Stimulated activated CD4-positive, alpha-beta T cell treated with anti-CD3 and anti-CD28 coated beads, Interleukin-2, amount 100 ng/mL, for 24 hours (primary cell): ENCODE data around the gene GPN2.
"Not testable (repeated sequence)": the region's sequence is repeated elsewhere in the genome, so short reads cannot be mapped to it uniquely, and the experiment has no call there.

Experiments used
- DNase-seq, 2 donors: peaks; one replicate each; pipeline ENCODE4 v3.0.0-alpha.2; 2020

GPN2 gene

DNA sequence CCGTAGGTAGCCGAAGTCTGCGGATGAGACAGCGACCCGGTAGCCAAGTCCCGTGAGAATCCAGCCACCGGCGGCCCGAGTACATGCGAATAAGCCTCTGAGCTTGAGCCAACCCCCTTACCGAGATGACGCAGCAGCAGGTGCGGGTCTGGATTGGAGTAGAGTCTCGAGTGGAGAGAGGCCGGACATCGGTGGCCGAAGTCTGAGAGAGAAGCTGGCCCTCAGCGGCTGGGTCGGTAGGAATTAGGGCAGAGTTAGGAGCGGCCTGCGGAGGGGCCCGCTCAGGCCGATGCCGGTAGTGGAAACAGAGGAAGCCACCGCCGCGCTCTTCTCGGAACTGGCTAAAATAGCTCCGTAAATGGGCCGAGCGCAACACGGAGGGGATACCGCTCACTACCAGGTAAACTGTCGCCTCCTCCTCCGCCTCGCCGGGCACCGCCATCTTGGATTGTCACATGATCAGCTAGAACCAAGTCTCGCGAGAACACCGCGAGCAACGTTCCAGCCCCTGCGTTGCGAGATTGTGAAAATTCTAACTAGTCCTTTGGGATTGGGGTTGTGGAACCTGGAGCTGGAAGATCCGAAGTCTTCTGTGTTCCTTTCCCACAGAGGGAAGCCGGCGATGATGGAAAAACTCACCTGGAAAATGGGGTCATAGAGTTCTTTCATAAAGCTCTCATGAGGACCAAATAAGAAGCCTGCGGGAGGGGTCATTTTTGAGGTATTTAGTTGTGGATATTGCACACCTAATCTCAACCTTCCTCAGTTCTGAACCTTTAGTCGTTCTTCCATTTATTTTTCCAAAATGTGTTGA is 10.1 kb upstream of the GPN2 start, which contains the start of gene GPATCH3:
GPATCH3 (minus strand) TSS at position 467 of the 814 bp plus-strand sequence; CDS start at position 442, 25 bp downstream.
- peak; percentile 89 to 91 for DNase-seq

DNA sequence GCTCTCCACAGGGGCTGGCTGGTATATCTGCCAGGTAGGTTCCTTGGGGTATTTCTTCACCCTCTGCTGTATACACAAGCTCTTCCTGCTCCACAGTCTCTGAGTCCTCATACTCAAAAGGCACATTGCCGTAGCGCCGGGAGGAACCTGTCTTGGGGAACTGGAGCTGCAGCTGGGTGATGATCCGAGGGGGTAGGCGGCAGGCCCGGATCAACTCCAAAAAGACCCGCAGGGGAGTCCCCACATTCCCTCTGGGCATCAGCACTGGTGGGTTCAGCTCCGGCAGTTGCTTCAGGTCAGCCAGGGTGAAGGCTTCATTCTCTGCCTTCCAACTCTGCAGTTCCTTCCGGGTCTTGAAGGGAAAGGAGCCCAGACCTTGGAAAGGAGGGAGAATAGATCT is 7.3 kb upstream of the GPN2 start:
- no peak for DNase-seq

DNA sequence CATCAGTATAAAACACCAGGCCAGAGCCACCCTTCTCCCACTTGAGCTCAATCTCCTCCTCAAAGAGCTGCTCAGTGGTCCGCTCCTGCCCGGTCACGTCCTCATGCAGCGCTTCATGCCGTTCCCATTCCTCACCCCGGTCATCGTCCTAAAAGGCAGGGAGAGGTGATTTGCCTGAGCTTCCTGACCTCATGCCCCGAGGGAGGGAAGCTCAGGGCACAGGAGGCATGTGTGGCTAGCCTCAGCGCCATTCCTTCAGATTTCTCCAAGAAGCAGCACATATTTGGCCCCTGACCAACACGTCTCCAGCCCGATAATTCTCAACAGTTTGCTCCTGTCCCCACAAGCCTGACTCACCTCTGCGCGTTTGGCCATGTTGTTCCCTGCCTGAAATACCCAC is 4.2 kb upstream of the GPN2 start:
- DNase-seq, result no peak

DNA sequence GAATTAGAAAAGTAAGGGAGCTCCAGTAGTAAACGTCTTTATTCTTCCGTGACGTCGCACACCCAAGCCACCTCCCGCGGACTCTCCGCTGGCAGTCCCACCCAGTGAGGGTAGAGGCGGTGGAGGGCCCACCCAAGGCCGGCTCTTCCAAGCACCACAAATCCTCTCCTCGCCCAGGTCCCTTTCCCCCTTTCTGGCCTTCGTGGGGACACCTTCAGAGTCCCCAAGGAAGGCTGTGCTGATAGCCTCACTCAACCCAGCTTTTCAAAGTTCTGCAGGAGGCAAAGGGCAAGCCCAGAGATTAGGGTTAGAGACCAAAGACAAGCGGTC is 349 bp upstream of the GPN2 start:
- DNase-seq, result no peak

DNA sequence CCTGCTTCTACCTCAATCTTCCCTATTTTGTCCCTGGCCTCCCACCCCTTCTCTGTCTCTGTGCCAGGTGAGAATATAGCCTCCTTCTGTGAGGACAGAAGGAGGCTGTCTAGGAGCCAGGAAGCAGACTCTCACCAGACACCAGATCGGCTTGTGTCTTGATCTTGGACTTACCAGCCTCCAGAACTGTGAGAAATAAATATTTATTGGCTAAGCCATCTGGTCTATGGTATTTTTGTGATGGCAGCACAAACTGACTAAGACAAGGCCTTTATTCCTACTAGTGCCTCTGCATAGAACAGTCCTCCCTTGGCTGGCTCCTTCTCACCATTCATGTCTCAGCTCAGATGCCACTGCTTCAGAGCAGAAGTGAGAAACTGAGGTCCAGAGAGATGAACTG is 1.9 kb downstream of the GPN2 start:
- DNase-seq, result no peak

DNA sequence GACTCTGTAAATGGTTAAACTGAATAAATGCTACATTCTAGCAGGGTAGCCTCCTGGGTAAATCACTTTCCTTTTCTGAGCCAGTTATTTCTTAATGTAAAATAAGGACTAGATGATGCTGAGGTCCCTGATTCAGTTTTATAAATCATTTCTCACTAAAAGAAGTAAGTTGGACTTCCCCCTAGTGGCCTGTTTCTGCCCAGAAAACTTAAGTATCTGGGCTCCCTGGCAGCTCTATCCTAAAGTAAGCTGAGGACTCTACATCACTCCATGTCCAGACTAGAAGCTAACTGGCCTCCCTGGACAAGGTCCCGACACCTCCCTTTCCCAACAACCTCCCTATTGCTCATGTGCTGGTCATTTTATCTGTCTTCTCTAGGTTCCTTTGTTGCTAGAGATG is 3.0 kb downstream of the GPN2 start:
- DNase-seq, result no peak

DNA sequence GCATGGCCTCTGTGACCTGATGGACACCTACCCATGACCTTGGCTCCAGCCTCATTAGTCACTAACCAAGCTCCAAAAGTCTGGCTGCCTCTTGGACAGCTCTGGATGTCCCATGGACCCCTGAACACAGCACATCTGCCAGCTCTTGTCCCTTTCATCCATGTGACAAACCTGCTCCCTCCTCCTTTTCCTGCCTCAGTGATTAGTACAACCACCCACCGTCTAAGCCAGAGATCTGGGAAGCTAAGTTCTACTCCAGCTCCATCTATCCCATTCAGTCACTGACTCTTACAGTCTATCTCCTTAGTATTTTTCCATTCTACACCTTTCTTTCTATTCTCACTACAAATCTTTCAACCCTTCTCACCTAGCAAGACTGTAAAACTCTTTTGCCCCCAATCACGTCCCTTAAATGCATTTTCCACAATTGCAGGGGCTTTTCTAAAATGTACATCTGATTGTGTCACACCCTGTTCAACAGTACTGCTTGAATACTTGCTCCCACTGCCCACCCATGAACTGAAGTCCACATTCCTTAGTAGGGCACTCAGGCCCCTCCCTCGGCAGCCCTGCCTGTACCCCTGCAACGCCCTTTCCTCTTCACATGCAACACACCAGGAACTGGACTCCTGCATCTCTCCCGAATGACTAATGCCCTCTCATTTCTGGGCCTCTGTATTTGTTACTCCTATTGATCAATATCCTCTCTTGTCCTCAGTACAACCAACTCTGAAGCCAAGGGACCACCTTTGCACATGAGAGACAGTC is 7.2 kb downstream of the GPN2 start:
- DNase-seq, result no peak

DNA sequence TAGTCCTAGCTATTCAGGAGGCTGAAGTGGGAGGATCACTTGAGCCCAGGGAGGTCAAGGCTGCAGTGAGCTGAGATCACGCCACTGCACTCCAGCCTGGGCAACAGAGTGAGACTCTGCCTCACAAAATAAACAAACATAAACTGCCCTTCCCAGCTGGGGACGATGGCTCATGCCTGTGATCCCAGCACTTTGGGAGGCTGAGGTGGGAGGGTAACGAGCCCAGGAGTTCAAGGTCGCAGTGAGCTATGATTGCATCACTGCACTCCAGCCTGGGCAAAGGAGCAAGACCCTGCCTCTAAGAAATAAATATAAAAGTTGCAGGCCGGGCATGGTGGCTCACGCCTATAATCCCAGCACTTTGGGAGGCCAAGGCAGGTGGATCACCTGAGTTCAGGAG is 8.5 kb downstream of the GPN2 start:
- not testable (repeated sequence) for DNase-seq

DNA sequence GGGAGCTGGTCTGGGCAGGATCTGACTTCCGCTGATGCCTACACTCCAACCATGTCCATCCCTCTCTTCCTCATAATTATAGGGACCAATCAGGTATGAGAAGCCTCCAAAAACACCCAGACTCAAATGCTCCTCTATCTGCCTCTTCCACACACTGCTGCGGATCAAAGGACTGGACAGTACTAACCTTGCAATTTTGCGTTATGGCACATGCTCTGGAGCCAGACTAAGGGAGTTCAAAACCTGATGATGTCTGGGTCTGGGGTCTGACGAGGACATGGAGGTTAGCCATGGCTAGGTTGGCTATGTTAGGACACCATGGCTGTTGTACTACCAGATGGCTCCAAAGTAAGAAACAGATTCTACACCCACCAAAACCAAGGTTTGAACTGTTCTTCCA is 10.3 kb downstream of the GPN2 start:
- DNase-seq, result no peak

DNA sequence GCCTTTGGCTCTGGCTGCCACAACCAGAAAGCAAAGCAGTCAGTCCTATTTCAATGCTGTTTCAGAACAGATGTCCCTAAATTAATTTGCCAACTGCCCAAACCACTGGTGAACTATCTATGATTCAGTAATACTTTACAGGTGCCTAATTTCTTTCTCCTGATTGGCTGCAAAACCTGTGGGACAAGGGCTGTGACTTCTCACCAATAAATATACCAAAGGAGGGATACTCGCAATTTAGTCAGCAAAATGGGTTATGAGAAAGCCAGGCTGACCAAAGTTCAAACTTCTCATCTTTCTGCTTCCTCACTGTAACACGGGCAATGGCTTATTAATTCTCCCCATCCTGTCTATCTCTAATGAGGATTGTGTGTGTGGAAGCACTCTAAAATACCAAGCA is 12.8 kb downstream of the GPN2 start:
- DNase-seq, result no peak

DNA sequence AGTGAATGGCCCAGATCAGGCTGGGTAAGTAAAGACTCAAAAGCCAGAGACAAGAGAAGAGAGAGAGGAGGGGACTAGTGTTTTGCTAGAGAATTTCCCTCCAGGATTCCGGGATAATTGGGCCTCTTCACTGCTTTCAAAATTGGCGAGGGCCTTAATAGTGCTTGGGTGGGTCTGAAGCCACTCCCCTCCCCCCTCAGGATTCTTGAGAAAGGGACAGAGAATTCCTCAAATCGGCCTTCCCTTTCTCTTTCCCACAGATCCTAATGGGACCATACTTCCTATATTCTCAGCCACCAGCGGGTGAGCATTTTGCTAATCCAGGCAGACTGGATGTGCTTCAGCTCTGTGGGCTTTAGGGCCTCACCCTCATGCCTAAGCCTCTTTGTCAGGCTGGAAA is 15.2 kb downstream of the GPN2 start:
- DNase-seq, result no peak

DNA sequence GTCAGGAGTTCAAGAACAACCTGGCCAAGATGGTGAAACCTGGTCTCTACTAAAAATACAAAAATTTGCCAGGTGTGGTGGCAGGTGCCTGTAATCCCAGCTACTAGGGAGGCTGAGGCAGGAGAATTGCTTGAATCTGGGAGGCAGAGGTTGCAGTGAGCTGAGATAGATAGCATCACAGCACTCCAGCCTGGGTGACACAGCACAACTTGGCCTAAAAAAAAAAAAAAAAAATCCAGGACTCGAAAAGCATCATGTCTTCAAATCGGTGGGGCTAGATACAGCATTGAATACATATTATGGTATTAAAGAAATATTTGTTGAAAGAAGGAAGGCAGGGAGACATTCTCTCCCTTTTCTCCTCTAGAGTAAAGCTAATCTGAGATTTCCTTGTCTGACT is 17.0 kb downstream of the GPN2 start:
- not testable (repeated sequence) for DNase-seq

DNA sequence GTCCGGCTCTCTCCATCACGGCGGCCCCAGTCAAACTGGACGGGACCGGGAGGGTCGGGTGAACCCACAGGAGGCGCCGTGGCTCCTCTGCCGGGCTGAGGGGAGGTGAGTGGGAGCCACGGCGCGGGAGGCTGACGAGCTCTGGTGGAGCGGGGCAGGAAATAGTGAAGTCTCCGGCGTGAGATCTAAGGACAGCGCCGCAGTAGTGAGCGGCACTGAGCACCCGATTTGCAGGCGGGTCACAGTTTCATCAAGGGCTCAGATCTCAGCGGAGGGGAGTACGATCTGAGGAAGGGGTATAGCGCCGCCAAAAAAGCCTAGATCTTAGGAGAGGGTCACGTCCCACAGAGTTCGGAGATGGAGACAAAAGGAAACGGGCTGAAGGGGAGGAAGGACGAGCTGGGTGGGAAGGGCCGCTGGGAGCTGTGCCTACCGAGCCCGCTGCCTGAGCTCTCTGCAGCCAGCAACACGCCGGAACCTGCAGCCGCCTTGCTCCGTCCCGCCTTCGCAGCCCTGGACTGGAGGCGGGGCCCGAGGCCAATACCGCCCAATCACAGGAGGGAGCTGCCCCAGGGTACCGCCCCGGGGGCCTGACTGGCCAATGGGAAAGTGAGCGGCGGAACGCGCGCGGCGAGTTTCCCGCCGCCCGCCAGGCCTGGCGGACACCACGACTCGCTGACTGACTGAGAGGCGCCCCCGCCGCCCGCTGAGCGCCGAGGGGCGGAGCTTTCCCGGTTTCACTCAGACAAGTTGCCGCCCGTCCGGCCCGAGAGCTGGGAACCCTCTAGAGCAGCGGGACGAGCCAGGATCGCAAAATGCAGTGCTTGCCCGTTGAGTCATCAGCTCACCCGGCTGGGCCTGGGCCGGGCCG is 25.2 kb downstream of the GPN2 start:
- peak; percentile 94 to 96 for DNase-seq

DNA sequence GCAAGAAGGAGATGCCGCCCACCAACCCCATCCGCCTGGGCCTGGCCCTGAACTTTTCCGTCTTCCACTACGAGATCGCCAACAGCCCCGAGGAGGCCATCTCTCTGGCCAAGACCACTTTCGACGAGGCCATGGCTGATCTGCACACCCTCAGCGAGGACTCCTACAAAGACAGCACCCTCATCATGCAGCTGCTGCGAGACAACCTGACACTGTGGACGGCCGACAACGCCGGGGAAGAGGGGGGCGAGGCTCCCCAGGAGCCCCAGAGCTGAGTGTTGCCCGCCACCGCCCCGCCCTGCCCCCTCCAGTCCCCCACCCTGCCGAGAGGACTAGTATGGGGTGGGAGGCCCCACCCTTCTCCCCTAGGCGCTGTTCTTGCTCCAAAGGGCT is 26.4 kb downstream of the GPN2 start:
- DNase-seq, result no peak

DNA sequence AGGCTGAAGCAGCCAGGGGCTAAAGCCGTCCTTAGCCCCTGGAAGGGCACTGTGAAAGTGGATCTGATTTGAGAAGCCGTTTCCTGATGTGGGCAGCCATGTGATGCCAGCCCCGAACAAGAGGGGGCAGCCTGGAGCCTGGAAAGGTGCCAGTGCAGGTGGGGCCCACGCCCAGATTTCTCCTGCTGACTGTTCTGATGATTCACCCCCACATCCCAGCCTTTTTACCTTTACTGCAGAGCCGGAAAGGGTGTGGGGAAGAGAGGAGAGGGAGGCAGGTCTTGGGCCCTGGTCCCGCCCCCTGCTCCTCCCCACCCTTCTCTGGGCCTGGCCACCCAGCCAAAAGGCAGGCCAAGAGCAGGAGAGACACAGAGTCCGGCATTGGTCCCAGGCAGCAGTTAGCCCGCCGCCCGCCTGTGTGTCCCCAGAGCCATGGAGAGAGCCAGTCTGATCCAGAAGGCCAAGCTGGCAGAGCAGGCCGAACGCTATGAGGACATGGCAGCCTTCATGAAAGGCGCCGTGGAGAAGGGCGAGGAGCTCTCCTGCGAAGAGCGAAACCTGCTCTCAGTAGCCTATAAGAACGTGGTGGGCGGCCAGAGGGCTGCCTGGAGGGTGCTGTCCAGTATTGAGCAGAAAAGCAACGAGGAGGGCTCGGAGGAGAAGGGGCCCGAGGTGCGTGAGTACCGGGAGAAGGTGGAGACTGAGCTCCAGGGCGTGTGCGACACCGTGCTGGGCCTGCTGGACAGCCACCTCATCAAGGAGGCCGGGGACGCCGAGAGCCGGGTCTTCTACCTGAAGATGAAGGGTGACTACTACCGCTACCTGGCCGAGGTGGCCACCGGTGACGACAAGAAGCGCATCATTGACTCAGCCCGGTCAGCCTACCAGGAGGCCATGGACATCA is 27.1 kb downstream of the GPN2 start, which contains the start of gene SFN:
SFN (plus strand) TSS at position 369 of the 904 bp plus-strand sequence; CDS start at position 433, 64 bp downstream.
- DNase-seq, result peak; percentile 49 to 74

DNA sequence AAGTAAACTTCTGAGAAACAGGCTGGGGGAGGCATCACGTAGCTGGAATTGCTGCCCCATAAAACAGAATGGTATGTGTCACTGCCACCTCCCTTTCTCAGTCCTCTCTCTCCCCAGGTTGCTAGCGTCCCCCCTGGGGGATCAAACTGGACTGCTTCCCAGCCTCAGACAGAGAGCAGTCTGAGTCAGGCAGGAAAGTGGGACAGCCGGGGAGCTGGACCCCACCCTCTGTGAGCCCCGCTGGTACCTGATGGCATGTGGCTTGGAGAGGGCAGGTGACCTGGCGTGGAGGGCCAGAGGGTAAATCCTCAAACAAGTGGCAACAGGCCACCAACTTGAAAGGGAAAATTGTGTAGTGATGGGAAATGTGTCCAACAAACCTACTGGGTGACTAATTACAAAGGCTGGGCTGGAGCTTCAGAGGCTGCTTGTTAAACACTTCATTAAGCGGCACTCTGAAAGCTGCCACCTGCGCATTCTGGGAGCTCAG is 28.1 kb downstream of the GPN2 start:
- DNase-seq, result no peak

DNA sequence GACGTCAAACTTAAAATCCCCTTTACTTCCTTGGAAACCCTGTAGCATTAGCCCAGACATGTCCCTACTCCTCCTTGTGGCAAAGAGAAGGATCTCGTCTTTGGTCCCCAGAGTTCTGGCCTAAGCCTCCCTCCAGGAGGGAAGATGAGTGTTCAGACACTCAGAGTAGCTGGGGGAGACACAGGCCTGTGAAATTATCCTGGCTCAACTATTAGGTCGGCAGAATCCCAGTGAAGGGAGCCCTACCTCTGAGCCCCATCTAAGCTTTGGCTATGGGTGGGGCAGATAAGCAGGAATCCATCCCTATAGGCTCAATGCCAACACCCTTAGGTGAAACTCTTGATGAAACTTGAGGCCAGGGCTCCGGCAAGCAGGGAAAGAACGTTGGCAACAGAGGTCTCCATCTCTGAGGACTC is 28.8 kb downstream of the GPN2 start:
- no peak for DNase-seq

DNA sequence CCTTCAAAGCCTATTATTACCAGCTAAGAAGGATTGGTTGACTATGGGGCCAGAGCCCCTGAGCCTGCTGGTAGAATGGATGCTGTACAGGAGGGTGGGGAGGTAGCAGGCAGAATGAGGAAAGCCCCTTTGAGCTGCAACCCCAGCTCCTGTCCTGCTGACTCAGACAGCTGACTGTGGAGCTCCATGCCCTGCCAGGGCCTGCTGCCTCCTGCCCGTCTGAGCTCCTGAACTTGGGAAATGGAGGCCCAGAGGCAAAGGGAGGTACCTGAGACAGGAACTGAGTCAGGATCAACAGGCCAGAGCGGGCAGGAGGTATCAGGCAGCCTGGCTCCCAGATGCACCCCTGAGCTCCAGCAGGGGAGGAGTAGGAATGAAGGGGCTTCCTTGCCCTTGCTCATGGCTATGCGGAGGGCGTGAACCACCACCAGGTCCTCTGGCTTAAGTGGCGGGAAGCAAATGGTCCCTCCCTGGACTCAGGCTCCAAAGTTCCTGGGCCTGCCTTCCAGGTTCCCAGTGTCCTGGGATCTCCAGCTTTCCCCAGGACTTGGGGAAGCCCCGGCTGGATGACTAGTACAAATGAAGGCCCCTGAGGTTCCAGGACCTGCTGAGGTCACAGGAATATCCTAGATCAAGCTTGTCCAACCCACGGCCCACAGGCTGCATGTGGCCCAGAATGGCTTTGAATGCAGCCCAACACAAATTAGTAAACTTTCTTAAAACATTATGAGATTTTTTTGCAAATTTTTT is 31.0 kb downstream of the GPN2 start:
- no peak for DNase-seq

DNA sequence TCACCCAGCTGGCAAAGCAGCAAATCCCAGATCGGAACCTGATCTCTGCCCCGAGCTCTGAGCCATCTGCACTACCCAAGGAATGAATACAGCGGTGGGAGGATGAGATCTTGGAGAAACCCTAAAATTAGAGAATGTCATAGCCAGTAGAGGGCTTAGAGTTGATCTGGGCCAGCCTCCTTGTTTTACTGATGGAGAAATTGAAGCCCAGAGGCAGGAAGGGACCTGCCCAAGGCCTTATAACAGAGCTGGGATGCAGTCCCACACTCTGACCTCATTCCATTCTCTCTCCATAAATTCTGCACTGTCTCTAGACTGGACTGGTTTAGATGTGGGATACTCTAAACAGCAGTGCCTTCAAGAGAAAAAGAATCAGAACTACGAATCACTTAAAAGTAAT is 31.9 kb downstream of the GPN2 start:
- no peak for DNase-seq

DNA sequence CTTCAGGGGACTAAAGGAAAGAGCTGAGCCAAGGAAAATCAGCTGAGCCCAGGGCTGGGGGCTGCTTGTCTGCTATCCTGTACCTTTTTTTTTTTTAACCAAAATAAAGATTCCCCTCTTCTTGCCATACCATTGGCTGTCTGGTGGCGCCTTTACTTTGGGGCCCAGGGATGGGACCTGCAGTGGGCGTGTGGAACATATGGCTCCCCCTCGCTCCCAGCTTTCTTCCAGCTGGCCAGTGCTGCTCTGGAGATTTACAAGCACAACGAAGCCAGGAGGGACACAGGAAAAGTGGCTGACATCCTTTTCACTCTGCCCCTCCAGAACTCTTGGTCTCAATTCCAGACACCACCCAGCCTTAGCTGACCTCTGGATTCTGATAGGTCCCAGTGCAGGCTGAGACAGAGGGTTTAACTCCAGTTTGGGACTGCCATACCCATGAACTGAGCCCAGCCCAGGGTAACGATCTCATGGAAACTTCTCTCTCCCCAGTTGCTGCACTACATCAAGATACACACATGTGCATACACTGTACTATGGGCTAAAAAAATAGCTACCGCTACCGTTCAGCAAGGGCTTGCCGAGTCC is 32.5 kb downstream of the GPN2 start:
- DNase-seq, result no peak
